GM21723 (cell line): Measurements from ENCODE around the gene ERC2.
"Not testable (repeated sequence)": the region's sequence is repeated elsewhere in the genome, so short reads cannot be mapped to it uniquely, and the experiment has no call there.

Experiments
- ATAC-seq: cut with Tn5 transposase; IDR thresholded peaks from one replicate; pipeline ENCODE4 v1.9.1; 2021; ENCODE audit warnings: mild to moderate bottlenecking, moderate library complexity; ENCODE audit not compliant: unreplicated experiment

Gene ERC2

GRCh38 chr3:56015374-56015773 lies 452.9 kb downstream of the ERC2 start:
- ATAC-seq: not testable (repeated sequence)

DNA sequence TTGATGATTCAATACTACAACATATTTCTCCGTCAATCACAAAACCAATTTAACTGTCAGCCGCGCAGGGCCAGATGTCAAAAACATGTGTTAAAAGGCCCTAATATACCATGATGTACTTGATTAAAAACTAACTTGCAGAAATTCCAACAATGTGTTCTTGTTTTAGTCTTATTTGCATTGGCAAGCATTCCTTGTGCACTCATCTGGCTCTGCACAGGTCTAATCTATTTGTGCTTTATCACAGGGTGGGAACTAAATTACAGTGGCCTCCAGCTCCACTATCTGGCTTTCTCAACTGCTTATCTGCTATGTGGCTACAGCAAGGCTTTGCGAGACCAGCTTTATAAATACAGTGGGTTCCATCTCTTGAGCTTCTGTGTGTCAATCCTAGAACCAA lies 455.5 kb downstream of the ERC2 start:
- no peak for ATAC-seq

DNA sequence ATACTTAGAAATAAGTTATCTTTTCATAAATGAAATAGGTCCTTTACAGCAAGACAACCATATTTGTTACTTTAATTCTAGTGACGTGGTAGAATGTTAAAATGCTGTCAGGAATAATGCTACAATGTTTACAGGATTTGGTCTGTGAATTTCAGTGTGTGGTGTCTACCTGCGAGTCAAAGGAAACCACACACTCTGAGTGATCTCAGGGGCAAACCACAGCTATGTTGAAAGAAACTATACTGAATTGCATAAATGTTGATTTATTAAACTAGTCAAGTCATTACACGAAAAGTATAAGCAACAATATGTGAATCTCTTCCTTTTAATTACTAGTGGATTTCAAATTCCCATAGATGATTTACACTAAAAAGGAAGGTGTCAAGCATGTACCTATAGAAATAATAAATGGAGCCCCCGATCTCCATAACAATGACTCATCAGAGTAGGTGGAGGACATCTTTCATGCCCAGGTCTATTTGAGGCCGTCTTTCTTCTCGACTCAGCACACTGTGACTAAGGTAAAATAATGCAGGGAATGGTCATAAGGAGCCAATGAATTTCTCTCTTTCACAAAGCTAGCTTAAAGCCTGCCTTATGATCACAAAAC lies 463.0 kb downstream of the ERC2 start:
- no peak for ATAC-seq

GRCh38 chr3:56003129-56003528 lies 465.1 kb downstream of the ERC2 start:
- no peak for ATAC-seq

GRCh38 chr3:56001991-56002390 lies 466.3 kb downstream of the ERC2 start:
- no peak for ATAC-seq

GRCh38 chr3:56001537-56001936 lies 466.7 kb downstream of the ERC2 start:
- no peak for ATAC-seq

DNA sequence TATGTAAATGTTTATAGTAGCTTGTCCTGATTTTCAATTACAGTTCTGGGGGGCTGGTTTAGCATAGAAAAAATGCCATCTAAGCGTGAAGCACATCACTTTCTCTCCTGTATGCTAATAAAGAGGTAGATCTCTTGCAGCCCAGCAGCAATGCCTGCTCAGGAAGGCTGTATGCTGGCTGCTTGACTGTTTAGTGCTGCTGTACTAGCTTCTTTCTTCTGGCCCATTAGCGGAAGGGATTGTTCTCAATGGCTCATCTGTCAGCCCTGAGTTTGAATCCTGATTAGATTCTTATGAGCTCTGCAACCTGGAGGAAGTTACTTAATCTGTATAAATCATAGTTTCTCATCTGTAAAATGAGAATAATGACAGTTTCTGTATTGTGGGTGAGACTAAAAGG lies 478.9 kb downstream of the ERC2 start:
- no peak for ATAC-seq

DNA sequence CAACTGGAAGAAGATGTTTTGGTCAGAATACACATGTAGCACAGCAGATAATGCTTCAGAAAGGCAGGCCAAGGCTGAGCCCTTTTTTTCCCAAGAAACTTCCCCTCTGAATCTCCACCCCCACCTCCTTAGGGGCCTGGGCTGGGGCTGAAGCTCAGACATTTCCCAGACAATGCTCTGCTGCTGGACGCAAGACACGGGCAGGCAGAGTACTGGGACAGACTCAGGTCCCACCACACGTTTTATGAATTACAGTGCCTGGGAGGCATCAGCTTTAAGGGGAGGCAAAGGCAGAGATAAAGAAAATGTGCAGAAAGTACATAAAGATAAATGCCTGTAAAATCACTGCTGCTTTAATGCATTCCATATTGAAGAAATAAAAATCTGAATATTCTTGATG lies 479.4 kb downstream of the ERC2 start:
- ATAC-seq: no peak

DNA sequence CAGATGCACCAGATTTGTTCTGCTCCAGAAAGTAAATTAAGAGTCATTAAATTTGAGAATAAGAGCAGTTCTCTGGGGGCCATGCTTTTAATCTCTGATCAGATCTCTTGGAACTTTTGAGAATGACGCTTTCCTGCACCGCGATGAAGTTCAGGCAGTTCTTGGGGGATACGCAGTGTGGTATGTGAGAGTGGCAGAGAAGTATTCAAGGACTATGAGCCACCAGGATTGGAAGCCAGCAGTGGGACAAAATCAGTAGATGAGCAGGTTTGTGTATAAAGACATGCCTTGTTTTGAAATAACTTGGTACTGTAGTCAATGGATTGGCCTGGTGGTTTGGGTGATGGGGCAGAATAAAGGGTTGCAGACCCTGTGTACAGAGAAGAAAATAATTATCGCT lies 483.6 kb downstream of the ERC2 start:
- ATAC-seq: no peak

GRCh38 chr3:55978953-55979352 lies 489.3 kb downstream of the ERC2 start:
- no peak for ATAC-seq

DNA sequence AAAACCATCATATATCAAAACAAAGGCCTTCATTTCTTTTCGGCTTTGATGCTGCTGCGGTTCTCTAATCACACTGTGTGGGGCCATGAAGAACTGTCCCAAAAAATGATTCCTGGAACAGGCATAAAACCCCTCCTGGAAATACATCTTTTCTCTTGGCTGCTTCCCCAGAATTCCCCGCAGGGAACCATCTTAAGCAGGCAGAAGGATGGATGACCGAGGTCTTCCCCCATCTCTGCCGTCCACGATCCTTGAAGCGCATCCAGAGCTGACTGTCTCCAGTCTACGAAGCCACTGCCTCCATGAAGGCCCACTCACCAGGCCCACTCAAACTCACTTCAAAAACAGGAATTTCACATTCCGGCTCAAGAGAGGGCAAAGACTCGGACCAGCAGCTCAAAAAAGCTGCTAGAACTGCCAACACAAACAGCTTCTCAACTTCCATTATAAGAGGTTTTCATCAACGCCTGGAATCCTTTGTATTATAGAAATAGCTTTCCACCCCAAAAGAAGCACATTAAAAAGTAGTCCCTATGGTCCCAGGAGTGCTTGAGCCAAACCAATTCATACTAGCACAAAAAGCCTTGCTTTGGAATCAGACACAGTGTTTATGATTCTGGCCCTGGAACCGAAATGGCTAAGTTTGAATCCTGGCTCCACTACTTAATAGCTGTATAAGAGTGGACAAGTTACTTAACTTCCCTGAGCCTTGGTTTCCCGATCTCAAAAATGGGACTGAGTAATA lies 493.7 kb downstream of the ERC2 start:
- no peak for ATAC-seq

- no peak for ATAC-seq
Measured at GRCh38 chr3:55969634-55970033, 498.6 kb downstream of the ERC2 start.

GRCh38 chr3:55968331-55968730 lies 499.9 kb downstream of the ERC2 start:
- no peak for ATAC-seq

- ATAC-seq: no peak
Measured at GRCh38 chr3:55966566-55966965, 501.7 kb downstream of the ERC2 start.

DNA sequence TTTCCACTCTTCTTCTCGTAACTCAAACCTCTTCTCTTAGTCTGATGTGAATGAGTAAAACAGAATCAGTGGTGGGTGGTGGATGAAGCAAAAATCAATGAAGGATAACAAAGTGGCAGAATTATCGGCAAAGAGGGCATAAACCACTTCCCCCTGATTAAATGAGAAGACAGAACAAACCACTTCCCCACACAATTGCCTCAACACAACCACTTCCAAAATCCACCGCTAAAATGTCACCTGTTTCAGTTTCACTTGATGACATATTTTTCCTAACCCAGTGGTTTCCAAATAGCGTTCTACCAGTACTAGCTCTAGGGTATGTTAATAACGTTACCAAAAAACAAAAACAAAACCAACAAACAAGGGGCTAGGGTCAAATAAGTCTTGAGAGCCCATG lies 502.5 kb downstream of the ERC2 start:
- ATAC-seq: no peak

GRCh38 chr3:55964491-55964985 lies 503.7 kb downstream of the ERC2 start:
- ATAC-seq: no peak

- no peak for ATAC-seq
Measured at GRCh38 chr3:55963601-55964000, 504.7 kb downstream of the ERC2 start.

DNA sequence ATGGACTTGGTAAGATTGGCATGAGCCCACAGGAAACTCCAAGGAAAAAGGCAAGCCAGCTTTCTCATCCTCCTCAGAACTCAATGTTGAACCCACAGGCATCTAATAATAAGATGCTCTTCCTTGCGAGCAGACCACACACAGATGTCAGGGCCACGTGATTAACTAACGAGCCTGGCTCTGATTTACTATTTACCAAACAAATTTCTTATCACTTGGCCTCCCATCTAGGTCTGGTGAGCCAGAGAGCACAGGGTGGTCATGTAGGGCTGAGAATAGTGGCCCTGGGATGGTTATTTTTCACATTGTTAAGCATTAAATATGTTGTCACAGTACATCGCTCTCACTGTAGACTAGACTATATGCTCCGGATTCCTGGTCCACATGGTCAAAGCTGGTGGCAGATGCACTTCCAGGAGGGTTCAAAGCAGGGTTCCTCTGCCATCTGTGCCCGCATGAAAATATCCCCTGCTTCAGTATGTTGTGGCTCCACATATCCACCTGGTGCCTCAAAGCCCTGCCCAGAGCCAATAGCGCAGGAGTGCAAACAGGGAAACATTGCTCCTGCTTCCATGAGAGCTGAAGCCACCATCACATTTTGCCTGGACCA lies 508.7 kb downstream of the ERC2 start:
- ATAC-seq: no peak

DNA sequence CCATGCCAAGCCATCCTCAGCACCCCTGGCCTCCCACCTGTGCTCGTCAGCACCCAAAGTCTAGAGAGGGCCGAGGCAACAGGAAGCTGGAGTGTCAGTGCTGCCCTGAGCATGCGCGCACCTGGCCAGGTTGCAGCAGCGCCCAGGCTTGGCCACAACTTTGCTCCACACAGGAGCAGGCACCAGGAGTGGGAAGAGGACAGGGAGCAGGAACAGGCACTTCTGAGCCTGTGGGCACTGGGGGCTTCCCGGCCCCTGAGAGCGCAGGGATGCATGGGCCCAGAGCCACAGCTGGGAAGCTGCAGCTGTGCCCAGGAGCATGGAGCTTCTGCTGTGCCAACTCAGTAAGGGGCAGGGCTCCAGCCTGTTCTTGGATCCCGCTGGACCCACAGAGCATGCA lies 509.7 kb downstream of the ERC2 start:
- ATAC-seq: no peak

DNA sequence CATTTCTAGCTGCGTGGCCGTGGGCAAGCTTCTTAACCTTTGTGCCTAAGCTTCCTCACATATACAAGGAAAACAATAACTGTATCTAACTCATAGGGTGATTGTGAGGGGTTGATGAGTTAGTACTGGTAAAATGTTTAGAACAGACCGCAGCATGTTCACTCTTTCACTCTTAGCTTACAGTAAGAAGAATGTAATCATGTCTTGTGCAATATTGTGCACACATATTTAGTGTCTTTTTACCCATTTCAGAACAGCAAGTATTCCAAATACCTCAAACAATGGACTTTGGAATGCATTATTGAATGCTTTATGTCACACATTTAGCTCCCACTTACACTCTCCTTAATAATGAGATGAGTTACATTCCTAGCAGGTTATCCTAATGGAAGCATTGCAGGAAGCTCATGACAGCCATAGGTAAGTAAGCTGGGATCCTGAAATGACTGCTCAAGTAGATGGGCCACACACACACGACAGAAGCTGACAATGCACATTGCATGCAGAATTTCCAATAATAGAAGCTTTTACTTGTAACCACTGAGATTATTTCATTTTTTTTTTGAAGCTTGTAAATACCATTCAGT lies 512.3 kb downstream of the ERC2 start:
- ATAC-seq: no peak

DNA sequence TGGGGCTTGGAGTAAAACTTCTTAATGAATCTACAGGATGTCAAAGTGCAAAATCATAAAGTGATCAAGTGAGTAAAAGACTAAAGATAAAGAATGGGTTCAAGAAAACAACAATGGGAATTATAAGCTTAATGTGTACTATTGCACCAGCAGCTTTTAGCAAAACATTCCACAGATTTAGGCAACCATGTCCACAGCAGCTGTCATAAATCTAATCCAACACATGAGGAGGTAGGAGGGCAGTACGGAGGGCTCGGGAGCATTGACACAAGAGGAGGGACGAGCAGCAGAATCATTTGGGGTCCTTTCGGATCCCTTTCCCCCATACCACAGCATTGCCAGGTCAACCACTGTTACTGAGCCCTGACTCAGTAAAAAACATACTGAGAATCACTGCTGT lies 516.9 kb downstream of the ERC2 start:
- ATAC-seq: no peak

- no peak for ATAC-seq
Measured at GRCh38 chr3:55947406-55947805, 520.9 kb downstream of the ERC2 start.
